Adrenal gland (tissue), 5 donors: ENCODE results near the gene SPOCK1.

ENCODE experiments used
- CTCF ChIP-seq, 6 experiments: fragments of 450-650 bp in 4 of 6; fragments of 200-600 bp in 2 of 6; sonication (generic) in 1 of 6; IDR thresholded peaks; 1 replicate in 5 of 6; 2 replicates in 1 of 6; pipeline versions ENCODE4 v1.5.1 to v1.8.0; 2016 to 2021; ENCODE audit warnings: antibody characterized with exemption in 6 of 6, mild to moderate bottlenecking in 2 of 6, moderate library complexity in 1 of 6
- POLR2A ChIP-seq, 2 donors: fragments of 450-650 bp; IDR thresholded peaks; one replicate each; pipeline ENCODE4 v1.6.1; 2017; ENCODE audit warnings: antibody characterized with exemption in 2 of 2, mild to moderate bottlenecking in 2 of 2, moderate library complexity in 1 of 2
- donor health status: DM: no; HTN: no; CAD: no.

GRCh38 chr5:137090151-137090550 is 409.0 kb downstream of the SPOCK1 start:
- TF ChIP-seq CTCF (IDR thresholded peaks at IDR 0.05) (no peak), POLR2A (IDR thresholded peaks at IDR 0.05) (no peak)
